ENCODE results near the gene SRR.

Gene SRR

DNA sequence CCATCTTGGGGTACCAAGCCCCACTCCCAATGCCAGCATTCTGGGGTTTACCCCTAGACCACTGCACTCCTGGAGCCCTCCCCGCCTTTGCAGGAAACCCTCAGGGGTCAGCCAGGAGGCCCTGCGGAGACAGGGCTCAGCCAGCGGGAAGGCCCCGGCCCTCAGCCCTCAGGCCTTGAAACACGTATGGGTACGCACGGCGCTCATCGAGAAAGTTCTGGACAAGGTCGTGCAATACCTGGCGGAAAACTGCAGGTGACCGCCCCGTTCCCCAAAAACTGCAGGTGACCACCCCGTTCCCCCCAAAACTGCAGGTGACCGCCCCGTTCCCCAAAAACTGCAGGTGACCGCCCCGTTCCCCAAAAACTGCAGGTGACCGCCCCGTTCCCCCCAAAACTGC lies 58.3 kb downstream of the SRR start:
- H3K4me1 ChIP-seq (ENCODE audit: insufficient read depth, low read length, poor library complexity, severe bottlenecking), result no peaks in the 10 kb centered on the region
- no peaks in the 10 kb centered on the region for H3K27me3 ChIP-seq (ENCODE audit: insufficient read depth, low read length, poor library complexity, severe bottlenecking)
- H2AFZ ChIP-seq (ENCODE audit: low read length), result no peak overlapping the region
- H3K4me3 ChIP-seq (ENCODE audit: low read length, poor library complexity, severe bottlenecking), result no peak overlapping the region
- no peaks in the 10 kb centered on the region for H3F3A ChIP-seq (ENCODE audit: low read depth)
- peaks cover 6% of the 10 kb centered on the region; the same call in 1 of the 2 replicates for H3K36me3 ChIP-seq (ENCODE audit: insufficient read depth, low read length)
- no peaks in the 10 kb centered on the region for H4K20me1 ChIP-seq (ENCODE audit: insufficient read depth, low read length, poor library complexity, severe bottlenecking)
- TF ChIP-seq EZH2phosphoT487 (IDR thresholded peaks at IDR 0.05; ENCODE audit: borderline replicate concordance), result no peak
- TF ChIP-seq, protein P1, sequence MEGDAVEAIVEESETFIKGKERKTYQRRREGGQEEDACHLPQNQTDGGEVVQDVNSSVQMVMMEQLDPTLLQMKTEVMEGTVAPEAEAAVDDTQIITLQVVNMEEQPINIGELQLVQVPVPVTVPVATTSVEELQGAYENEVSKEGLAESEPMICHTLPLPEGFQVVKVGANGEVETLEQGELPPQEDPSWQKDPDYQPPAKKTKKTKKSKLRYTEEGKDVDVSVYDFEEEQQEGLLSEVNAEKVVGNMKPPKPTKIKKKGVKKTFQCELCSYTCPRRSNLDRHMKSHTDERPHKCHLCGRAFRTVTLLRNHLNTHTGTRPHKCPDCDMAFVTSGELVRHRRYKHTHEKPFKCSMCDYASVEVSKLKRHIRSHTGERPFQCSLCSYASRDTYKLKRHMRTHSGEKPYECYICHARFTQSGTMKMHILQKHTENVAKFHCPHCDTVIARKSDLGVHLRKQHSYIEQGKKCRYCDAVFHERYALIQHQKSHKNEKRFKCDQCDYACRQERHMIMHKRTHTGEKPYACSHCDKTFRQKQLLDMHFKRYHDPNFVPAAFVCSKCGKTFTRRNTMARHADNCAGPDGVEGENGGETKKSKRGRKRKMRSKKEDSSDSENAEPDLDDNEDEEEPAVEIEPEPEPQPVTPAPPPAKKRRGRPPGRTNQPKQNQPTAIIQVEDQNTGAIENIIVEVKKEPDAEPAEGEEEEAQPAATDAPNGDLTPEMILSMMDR (conservative IDR thresholded peaks at IDR 0.05; ENCODE audit: low read length), result no peak
- H3K79me2 ChIP-seq (ENCODE audit: insufficient read depth, low read length), result no peaks in the 10 kb centered on the region
- no peaks in the 10 kb centered on the region for H3K9me2 ChIP-seq (replicated peaks; ENCODE audit: low read depth, low read length)
- no peaks in the 10 kb centered on the region for H3K9me3 ChIP-seq (ENCODE audit: insufficient read depth, low read depth, low read length)
- H3K9ac ChIP-seq (ENCODE audit: low read depth, low read length, poor library complexity, severe bottlenecking), result no peak overlapping the region
- no peak overlapping the region for H3K4me2 ChIP-seq (ENCODE audit: low read depth, low read length, poor library complexity, severe bottlenecking)

- H4K20me1 ChIP-seq (ENCODE audit: insufficient read depth, low read length, poor library complexity, severe bottlenecking), result no peaks in the 10 kb centered on the region
- peaks cover 6% of the 10 kb centered on the region; the same call in 1 of the 2 replicates for H3K36me3 ChIP-seq (ENCODE audit: insufficient read depth, low read length)
- H3K79me2 ChIP-seq (ENCODE audit: insufficient read depth, low read length), result no peaks in the 10 kb centered on the region
- H3K27me3 ChIP-seq (ENCODE audit: insufficient read depth, low read length, poor library complexity, severe bottlenecking), result no peaks in the 10 kb centered on the region
- H3K4me3 ChIP-seq (ENCODE audit: low read length, poor library complexity, severe bottlenecking), result no peak overlapping the region
- no peaks in the 10 kb centered on the region for H3K9me2 ChIP-seq (replicated peaks; ENCODE audit: low read depth, low read length)
- no peak for TF ChIP-seq EZH2phosphoT487 (IDR thresholded peaks at IDR 0.05; ENCODE audit: borderline replicate concordance)
- TF ChIP-seq, protein P1 (conservative IDR thresholded peaks at IDR 0.05; ENCODE audit: low read length), result no peak
- no peaks in the 10 kb centered on the region for H3K9me3 ChIP-seq (ENCODE audit: insufficient read depth, low read depth, low read length)
- no peak overlapping the region for H2AFZ ChIP-seq (ENCODE audit: low read length)
- no peaks in the 10 kb centered on the region for H3F3A ChIP-seq (ENCODE audit: low read depth)
- no peaks in the 10 kb centered on the region for H3K4me1 ChIP-seq (ENCODE audit: insufficient read depth, low read length, poor library complexity, severe bottlenecking)
- no peak overlapping the region for H3K4me2 ChIP-seq (ENCODE audit: low read depth, low read length, poor library complexity, severe bottlenecking)
- no peak overlapping the region for H3K9ac ChIP-seq (ENCODE audit: low read depth, low read length, poor library complexity, severe bottlenecking)
Observed at GRCh38 chr17:2362416-2362815, 58.7 kb downstream of the SRR start.

GRCh38 chr17:2362881-2363280 lies 59.1 kb downstream of the SRR start:
- Histone ChIP-seq H3K9me3 (ENCODE audit: insufficient read depth, low read depth, low read length) (no peaks in the 10 kb centered on the region), H3F3A (ENCODE audit: low read depth) (no peaks in the 10 kb centered on the region), H2AFZ (ENCODE audit: low read length) (no peak overlapping the region), H3K4me3 (ENCODE audit: low read length, poor library complexity, severe bottlenecking) (no peak overlapping the region), H3K36me3 (ENCODE audit: insufficient read depth, low read length) (peaks cover 6% of the 10 kb centered on the region; the same call in 1 of the 2 replicates), H4K20me1 (ENCODE audit: insufficient read depth, low read length, poor library complexity, severe bottlenecking) (no peaks in the 10 kb centered on the region), H3K27me3 (ENCODE audit: insufficient read depth, low read length, poor library complexity, severe bottlenecking) (no peaks in the 10 kb centered on the region), H3K4me1 (ENCODE audit: insufficient read depth, low read length, poor library complexity, severe bottlenecking) (no peaks in the 10 kb centered on the region), H3K9ac (ENCODE audit: low read depth, low read length, poor library complexity, severe bottlenecking) (no peak overlapping the region), H3K79me2 (ENCODE audit: insufficient read depth, low read length) (no peaks in the 10 kb centered on the region), H3K4me2 (ENCODE audit: low read depth, low read length, poor library complexity, severe bottlenecking) (no peak overlapping the region), H3K9me2 (replicated peaks; ENCODE audit: low read depth, low read length) (no peaks in the 10 kb centered on the region)
- TF ChIP-seq, protein P1 (conservative IDR thresholded peaks at IDR 0.05; ENCODE audit: low read length), result no peak

Data from Loucy (cell line).